ENCODE measurements around the gene TNS4.

- TF ChIP-seq CTCF (IDR thresholded peaks at IDR 0.05) (no peak), POLR2A (IDR thresholded peaks at IDR 0.05) (no peak), POLR2AphosphoS5 (IDR thresholded peaks at IDR 0.05) (no peak), EP300 (IDR thresholded peaks at IDR 0.05) (no peak)
Observed at GRCh38 chr17:40477796-40478195, 23.6 kb downstream of the TNS4 start.

All from sigmoid colon (tissue), 4 donors.